Middle frontal gyrus (tissue), 1 donor: ENCODE measurements around the gene PROM1.

Experiments used
- DNase-seq: peaks from one replicate; pipeline ENCODE4 v3.0.0-alpha.2; 2015; ENCODE audit warnings: low spot score; ENCODE audit errors: extremely low spot score

The PROM1 gene

GRCh38 chr4:15951781-15952180 lies 132.0 kb downstream of the PROM1 start:
- no peak for DNase-seq

GRCh38 chr4:15948826-15949225 lies 135.0 kb downstream of the PROM1 start:
- DNase-seq, result no peak

GRCh38 chr4:15947684-15948083 lies 136.1 kb downstream of the PROM1 start:
- no peak for DNase-seq

- DNase-seq, result no peak
These were observed 138.3 kb downstream of the PROM1 start for GRCh38 chr4:15945516-15945915.

GRCh38 chr4:15944895-15945294 lies 138.9 kb downstream of the PROM1 start:
- DNase-seq, result no peak

- DNase-seq, result no peak
These were observed 141.5 kb downstream of the PROM1 start for GRCh38 chr4:15942283-15942682.

- DNase-seq, result no peak
These were observed 145.2 kb downstream of the PROM1 start, which contains the start of gene FGFBP1 for GRCh38 chr4:15938640-15939039. FGFBP1 (minus strand) TSS chr4:15938740; CDS start chr4:15936632, 2,108 bp downstream.

GRCh38 chr4:15938182-15938581 lies 145.6 kb downstream of the PROM1 start:
- DNase-seq, result no peak

GRCh38 chr4:15936495-15936894 lies 147.3 kb downstream of the PROM1 start:
- DNase-seq, result no peak

- no peak for DNase-seq
These were observed 148.1 kb downstream of the PROM1 start for GRCh38 chr4:15935504-15936402.

- DNase-seq, result no peak
These were observed 149.6 kb downstream of the PROM1 start for GRCh38 chr4:15934259-15934658.

- DNase-seq, result no peak
These were observed 152.2 kb downstream of the PROM1 start for GRCh38 chr4:15931451-15932210.

- DNase-seq, result no peak
These were observed 153.5 kb downstream of the PROM1 start for GRCh38 chr4:15930314-15930713.

- DNase-seq, result no peak
These were observed 154.3 kb downstream of the PROM1 start for GRCh38 chr4:15929540-15929939.

GRCh38 chr4:15928883-15929282 lies 154.9 kb downstream of the PROM1 start:
- no peak for DNase-seq

GRCh38 chr4:15926486-15926885 lies 157.3 kb downstream of the PROM1 start:
- no peak for DNase-seq

- no peak for DNase-seq
These were observed 158.0 kb downstream of the PROM1 start for GRCh38 chr4:15925830-15926229.

GRCh38 chr4:15921592-15921932 lies 162.3 kb downstream of the PROM1 start:
- DNase-seq, result no peak

GRCh38 chr4:15920723-15921591 lies 162.9 kb downstream of the PROM1 start:
- DNase-seq, result peak; percentile 8

- no peak for DNase-seq
These were observed 165.2 kb downstream of the PROM1 start for GRCh38 chr4:15918484-15919129.
